Stimulated activated CD8-positive, alpha-beta memory T cell treated with anti-CD3 and anti-CD28 coated beads, Interleukin-7, amount 100 ng/mL, for 24 hours (primary cell): ENCODE measurements around the gene SH3PXD2B.

ENCODE experiments used
- DNase-seq: peaks from one replicate; pipeline ENCODE4 v3.0.0-alpha.2; 2020; ENCODE audit warnings: low read depth

SH3PXD2B gene

GRCh38 chr5:172436879-172437369 lies 17.4 kb downstream of the SH3PXD2B start:
- no peak for DNase-seq

GRCh38 chr5:172436078-172436878 lies 18.0 kb downstream of the SH3PXD2B start:
- DNase-seq = no peak

- DNase-seq = no peak
Measured at GRCh38 chr5:172435362-172436077, 18.8 kb downstream of the SH3PXD2B start.

GRCh38 chr5:172434251-172434650 lies 20.1 kb downstream of the SH3PXD2B start:
- no peak for DNase-seq

DNA sequence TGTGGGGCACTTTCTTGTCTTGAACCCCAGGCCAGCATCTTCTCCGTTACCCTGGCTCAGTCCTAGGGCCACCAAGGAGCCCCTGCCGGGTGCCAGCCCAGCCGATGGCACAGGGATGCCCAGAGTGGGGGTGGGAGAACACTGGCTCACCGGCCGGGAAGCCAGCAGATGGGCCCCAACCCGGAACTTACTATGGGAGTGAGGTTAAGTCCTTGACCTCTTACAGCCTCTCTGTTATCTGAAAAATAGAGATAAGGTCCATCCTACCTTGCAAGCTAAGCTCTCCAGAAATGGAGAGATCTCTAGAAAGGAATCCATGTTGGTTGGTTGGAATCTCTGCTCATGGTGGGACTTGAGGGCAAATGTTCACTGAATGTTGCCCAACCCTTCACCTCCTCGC lies 20.8 kb downstream of the SH3PXD2B start:
- no peak for DNase-seq

DNA sequence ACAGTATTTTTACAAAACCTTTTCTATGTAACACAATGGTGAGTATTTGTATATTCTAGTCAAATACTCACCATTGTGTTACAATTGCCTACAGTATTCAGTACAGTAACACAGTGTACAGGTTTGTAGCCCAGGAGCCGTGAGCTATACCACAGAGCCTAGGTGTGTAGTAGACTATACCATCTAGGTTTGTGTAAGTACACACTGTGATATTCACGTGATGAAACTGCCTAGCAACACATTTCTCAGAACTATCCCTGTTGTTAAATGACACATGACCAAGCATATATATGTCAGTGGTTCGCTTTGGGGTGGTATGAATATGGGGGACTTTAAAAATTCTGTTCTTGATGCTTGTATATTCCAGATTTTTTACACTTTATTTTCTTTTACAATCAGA lies 21.3 kb downstream of the SH3PXD2B start:
- no peak for DNase-seq

GRCh38 chr5:172430354-172430753 lies 24.0 kb downstream of the SH3PXD2B start:
- no peak for DNase-seq

DNA sequence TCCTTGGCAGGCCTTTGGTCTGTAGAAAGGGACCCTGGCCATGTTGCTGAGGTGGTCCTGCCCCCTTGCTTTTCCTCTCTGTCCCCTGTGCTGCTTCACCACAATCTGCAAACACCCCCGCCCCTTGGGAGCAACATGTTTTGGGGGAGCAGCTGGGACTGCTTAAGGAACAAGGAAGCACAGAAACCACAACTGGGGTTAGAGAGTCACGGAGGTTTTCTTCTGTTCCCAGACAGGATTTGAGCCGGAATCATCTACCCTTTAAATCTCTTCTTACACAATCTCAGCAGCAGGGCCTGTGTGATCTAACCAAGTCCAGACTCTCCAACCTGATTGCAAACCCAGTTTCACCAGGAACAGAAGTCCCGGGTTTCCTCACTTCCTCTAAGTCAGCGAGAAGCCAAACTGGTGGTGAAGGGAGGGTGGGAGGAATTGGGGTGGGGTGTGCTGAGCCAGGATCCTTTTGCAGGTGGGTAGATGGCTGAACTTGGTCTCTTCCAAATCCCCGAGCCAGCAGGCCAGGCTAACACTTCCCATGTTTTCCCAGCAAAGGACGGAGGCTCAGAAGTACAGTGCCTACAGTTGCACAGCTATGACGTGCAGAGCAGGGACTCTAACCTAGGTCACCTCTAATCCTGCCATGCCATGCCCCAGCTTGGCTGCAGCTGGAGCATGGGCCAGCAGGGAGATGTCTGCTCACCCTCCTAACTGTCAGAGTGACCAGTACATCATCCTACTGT lies 25.0 kb downstream of the SH3PXD2B start:
- DNase-seq = no peak

DNA sequence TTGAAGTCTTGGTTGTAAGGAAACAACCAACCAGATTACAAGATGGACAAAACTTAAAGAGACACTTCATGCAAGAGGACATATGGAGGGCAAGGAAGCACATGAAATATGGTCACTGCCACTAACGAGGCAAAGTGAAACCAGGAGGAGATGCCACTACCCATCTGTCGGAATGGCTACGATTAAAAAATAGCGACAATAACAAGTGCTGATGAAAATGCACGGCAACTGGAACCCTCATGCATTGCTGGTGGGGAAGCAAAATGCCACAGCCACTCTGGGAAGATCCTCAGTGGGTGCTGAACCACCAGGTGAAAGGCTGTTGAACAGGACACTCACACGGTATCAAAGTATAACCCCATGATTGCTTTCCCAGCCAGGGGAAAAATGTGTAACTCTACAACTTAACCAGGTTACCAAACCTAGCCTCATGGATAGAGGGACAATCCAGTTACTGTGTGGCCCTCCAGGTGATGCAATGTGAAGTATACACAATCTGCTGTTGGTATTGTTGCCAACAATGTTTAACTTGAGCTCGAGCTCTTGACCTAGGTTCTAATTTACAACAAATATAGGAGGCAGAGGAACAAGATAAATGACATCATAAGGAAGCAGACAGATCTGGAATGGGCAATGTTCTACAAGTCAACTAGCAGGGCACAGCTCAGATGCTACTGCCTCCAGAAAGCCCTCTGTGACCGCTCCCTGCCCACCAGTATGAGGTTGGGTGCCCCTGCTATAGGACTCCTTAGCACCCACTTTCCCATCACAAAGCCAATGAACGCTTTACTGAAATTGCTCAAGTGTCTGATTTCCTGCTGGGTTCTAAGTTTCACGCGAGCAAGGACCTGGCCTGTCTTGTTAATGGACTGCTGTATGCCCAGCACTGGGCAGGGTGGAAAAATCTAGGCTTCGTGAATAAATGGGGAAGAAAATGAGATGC lies 25.8 kb downstream of the SH3PXD2B start:
- DNase-seq = no peak

DNA sequence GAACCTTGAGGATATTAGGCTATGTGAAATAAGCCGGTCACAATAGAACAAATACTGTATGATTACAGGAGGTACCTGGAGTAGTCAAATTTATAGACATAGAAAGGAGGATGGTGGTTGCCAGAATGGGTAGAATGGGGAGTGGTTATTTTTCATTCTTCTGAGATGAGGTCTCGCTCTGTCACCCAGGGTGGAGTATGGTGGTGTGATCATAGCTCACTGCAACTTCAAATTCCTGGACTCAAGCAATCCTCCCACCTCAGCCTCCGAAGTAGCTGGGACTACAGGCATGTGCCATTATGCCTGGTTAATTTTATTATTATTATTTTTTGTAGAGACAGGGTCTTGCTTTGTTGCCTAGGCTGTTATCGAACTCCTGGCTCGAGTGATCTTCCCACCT lies 27.1 kb downstream of the SH3PXD2B start:
- DNase-seq = no peak

- DNase-seq = no peak
Measured at GRCh38 chr5:172426086-172426485, 28.2 kb downstream of the SH3PXD2B start.

DNA sequence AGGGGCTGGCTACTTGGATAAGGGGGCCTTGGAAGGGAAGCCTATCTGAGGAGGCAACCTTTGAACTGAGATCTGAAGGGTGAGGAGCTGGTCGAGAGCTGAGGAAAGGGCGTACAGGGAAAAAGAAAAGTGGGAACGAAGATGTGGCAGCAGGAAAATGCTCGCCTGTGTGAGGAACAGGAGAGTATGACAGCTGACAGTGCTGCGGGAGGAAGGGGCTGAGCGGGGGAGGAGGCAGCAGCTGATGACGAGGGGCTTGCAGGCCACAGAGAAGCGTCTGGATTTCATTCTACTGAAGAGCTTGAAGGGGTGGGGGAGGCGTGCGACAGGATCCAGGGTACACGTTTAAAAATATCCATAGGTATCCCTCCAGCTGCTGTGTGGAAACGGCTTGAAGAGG lies 28.9 kb downstream of the SH3PXD2B start:
- DNase-seq = no peak

DNA sequence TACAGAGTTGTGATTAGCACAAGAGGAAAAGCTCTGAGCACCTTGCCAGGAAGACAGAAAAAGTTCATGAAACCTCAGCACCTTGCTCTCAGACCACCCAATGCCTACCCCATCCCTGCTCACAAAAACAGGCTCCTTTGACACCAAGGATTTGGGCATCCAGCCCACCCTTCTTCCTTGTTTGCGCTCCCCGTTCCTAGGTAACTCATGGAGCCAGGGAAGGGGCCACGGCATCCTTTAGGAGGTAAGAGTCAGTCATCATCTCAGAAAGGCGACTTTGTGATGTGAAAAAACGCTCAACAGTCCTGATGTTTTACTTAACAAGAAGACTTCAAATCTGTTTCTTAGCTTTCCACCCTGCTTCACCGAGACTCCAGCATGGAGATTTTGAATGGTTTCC lies 29.5 kb downstream of the SH3PXD2B start:
- no peak for DNase-seq

- DNase-seq = no peak
Measured at GRCh38 chr5:172424111-172424490, 30.2 kb downstream of the SH3PXD2B start.

DNA sequence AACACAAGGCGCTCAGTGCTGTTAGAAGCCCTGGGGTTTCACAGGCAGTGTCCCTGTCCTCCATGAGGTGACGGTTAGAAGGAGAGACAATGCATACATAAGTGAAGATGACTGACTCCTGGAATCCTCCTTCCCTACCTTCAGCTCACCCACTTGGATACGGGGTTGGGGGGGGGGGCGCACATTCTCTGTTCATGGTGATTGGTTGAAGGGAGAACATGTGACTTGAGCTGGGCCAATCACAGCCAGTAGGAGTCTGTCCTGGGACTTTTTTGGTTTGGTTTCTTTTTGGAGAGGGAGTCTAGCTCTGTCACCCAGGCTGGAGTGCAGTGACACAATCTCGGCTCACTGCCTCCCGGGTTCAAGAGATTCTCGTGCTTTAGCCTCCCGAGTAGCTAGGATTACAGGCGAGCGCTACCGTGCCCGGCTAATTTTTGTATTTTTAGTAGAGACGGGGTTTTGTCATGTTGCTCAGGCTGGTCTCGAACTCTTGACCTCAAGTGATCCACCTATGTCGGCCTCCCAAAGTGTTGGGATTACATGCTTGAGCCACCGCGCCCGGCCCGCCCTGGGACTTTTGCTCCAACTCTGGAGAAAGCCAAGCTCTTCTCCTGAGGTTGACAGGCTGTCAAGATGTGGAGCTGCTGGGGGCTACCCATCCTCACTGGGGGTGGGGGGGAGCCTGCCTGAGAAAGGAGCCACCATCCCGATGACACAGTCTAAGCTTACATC lies 30.8 kb downstream of the SH3PXD2B start:
- no peak for DNase-seq

DNA sequence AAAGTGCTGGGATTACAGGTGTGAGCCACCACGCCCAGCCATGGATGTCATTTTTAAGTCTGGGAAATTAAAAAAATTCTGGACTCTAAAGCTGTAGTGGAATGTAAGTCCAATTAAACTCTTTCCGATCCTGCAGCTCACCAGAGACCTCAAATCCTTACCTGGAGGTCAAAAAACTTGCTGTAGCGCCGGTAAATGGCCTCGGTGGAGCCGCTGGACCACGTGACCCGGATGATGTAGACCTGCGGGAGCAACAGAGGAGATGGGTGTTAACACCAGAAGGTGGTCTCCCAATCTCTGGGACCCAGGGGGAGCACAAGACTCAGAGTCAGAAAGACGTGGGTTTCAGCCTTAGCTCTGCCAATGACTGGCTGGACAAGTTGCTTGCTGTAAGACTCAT lies 32.1 kb downstream of the SH3PXD2B start:
- DNase-seq = no peak

GRCh38 chr5:172421020-172421419 lies 33.3 kb downstream of the SH3PXD2B start:
- DNase-seq = no peak

- DNase-seq = no peak
Measured at GRCh38 chr5:172420235-172420939, 33.9 kb downstream of the SH3PXD2B start.

DNA sequence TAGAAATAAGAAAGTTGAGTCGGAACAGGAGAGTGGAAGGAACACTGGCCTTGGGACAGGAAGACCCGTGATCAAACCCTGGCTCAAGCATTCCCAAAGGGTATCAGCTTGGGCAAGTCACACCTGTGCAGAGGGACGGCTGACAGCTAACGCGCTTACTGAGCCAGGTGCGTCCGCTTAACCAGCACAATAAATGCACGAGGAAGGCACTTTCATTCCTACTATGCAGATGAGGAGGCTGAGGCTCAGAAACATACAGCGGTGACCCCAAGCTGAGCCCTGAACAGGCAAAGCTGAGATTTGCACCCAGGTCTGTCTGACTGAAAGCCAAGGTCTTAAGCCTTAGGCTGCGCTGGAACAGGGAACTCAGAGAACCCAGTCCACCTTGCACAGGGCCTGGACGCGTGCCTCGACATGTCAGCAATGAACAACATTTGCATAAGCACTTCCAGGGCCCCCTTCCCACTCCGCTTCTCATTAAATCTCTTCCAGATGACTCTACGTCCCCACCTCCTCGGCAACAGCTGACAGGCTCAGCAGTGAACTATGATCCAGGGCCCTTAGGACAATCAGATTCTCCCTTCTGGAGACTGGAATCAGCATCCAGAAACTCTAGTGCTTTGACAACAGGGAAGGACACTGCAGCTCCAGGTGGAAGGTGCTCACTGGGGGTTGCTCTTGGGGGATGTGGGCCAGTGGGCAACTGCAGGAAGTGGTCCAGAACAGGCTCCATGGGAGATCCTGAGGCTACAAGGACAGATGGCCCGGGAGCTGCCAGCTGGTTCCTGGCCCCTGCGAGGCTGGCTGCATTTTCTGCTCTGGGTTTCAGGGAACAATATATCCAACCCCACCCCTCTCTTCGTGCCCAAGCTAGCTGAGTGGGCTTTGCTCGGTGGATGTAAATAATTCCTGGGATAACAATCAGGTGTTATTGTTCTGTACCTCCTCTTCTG lies 35.2 kb downstream of the SH3PXD2B start:
- DNase-seq = no peak
